Transverse colon (tissue), 3 donors: ENCODE results near the gene GLOD4.

ENCODE experiments used
- CTCF ChIP-seq, 5 experiments: fragments of 200-600 bp in 3 of 5; fragments of 450-650 bp in 2 of 5; sonication (generic) in 3 of 5; IDR thresholded peaks; 1 replicate in 2 of 5; 2 replicates in 3 of 5; pipeline ENCODE4 v1.5.1; 2016 to 2017; ENCODE audit warnings: antibody characterized with exemption in 5 of 5, inconsistent platforms in 3 of 5, mild to moderate bottlenecking in 2 of 5, moderate library complexity in 1 of 5
- EP300 ChIP-seq: sonication (generic); formaldehyde crosslinking; IDR thresholded peaks from one replicate; pipeline ENCODE4 v1.6.1; 2017; ENCODE audit warnings: antibody characterized with exemption, low read depth
- POLR2A ChIP-seq: fragments of 450-650 bp; IDR thresholded peaks from one replicate; pipeline ENCODE4 v1.6.1; 2016; ENCODE audit warnings: antibody characterized with exemption, mild to moderate bottlenecking, moderate library complexity

GRCh38 chr17:752620-753219 lies 29.4 kb downstream of the GLOD4 start:
- TF ChIP-seq POLR2A (no peak), CTCF (IDR thresholded peaks at IDR 0.05) (no peak), EP300 (no peak)
